ENCODE measurements around the gene RNF168.
"Not testable (repeated sequence)": the region's sequence is repeated elsewhere in the genome, so short reads cannot be mapped to it uniquely, and the experiment has no call there.

The RNF168 gene, protein sequence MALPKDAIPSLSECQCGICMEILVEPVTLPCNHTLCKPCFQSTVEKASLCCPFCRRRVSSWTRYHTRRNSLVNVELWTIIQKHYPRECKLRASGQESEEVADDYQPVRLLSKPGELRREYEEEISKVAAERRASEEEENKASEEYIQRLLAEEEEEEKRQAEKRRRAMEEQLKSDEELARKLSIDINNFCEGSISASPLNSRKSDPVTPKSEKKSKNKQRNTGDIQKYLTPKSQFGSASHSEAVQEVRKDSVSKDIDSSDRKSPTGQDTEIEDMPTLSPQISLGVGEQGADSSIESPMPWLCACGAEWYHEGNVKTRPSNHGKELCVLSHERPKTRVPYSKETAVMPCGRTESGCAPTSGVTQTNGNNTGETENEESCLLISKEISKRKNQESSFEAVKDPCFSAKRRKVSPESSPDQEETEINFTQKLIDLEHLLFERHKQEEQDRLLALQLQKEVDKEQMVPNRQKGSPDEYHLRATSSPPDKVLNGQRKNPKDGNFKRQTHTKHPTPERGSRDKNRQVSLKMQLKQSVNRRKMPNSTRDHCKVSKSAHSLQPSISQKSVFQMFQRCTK

DNA sequence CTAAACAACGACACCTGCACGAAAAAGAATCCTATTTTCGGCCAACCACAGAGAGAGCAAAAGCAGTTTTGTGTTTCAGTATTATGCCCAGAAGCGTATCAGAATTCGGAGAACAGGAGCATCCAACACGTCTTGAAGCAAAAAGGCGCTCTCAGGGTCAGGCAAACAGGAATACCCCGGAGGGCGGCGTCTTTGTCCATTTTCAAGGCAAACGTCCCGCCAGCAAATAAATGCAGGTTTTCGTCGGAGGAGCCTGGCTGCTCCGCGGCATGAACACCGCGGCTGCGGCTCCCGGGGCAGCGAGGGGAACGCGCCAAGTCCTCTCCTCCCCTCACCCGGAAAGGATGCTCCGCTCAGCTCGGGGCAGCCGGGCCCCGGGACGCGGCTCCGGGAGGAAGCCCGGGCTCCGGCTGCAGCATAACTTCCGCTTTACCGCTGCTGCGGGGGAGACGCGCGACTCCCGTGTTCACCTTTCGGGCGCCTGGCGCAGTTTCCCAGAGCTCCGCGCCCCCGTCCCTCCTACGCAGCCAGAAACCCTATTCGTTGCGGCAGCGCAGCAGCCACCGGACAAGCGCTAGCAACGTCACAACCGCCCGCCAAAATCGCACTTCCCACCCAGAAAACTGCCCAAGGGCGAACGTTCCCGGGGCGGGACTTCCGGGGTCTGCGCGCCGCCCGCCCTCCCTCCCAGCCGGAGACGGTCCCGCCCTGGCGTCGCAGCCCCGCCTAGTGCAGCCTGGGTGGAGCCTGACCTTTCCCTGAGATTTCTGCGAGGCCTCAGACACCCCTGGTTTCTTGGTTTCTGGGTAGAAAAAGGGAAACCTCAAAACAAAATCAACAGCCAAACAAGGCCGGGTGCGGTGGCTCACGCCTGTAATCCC, at the start of gene RNF168:
Gene RNF168, minus strand, starts transcription at position 573 of the 881 bp plus-strand sequence. CDS start 595 bp downstream, outside the sequence.
- peak; percentile 76 to 92 for DNase-seq (ENCODE audit: low read depth in 2 of 2)

DNA sequence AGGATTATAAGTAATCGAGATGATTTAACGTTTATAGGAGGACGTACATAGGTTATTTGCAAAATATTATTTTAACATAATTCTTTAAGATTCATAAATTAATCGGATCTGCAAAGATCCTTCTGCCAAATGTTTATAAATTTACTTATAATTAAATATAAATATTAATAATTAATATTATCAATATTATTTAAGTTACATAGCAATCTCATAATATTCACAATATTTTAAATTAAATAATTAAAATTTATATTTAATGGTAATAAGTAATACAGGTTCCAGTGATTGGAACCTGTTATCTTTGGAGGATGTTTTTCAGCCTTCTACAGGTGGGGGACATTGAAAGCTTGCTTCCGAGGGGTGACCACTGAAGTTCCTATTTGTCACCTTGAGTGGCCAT, 48.7 kb upstream of the RNF168 start:
- DNase-seq (ENCODE audit: low read depth in 2 of 2) = no peak

DNA sequence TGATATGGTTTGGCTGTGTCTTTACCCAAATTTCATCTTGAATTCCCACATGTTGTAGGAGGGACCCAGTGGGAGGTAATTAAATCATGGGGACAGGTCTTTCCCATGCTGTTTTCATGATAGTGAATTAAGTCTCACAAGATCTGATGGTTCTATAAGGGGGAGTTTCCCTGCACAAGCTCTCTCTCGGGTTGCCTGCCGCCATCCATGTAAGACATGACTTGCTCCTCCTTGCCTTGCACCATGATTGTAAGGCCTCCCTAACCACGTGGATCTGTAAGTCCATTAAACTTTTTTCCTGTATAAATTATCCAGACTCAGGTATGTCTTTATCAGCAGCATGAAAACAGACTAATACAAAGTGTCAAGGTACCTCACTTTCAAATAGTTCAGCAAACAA, 46.6 kb upstream of the RNF168 start:
- not testable (repeated sequence) for DNase-seq (ENCODE audit: low read depth in 2 of 2)

DNA sequence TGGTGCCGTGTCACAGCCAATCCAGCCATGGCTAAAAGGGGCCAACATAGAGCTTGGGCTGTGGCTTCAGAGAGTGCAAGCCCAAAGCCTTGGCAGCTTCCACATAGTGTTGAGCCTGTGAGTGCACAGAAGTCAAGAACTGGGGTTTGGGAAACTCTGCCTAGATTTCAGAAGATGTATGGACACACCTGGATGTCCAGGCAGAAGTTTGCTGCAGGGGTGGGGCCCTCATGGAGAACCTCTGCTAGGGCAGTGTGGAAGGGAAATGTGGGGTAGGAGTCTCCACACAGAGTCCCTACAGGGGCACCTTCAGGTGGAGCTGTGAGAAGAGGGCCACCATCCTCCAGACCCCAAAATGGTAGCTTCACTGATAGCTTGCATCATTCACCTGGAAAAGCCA, 45.7 kb upstream of the RNF168 start:
- DNase-seq (ENCODE audit: low read depth in 2 of 2) = not testable (repeated sequence)

DNA sequence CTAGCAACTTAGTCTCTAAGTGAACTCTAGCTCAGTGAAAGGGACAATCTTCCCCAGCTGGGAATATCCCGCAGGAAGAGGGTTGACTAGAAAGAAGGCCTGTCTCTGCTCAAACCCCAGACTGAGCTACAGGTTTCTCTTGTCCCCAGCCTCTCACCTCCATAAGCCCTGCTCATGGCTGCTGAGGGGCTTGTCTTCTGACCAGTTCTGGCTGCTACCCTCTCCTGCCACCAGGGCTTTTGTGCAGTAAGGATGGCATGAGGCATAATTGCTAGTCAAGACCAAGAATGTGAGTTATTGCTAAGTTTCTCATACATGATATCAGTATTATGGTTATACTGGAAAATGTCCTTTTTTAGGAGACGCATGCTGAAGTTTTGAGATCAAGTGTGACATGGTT, 43.5 kb upstream of the RNF168 start:
- DNase-seq (ENCODE audit: low read depth in 2 of 2) = no peak

DNA sequence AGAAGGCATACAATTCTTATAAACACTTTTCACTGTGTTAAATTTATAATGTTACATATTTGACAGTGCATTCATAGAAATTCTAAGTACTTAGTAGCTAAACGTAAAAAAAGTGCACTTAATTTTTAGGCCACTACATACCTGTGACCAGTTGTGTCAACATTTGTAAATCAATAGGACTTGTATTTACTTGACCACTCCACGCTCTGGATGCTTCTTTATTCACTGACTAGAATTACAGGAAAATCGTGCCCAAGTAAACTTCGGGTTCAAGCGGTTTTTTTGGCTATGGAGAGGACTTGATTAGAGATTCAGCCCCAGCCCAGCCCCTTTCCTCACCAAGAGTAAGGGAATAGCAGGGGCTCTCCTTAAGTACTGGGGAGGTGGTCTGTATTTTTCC, 43.0 kb upstream of the RNF168 start:
- DNase-seq (ENCODE audit: low read depth in 2 of 2) = no peak

DNA sequence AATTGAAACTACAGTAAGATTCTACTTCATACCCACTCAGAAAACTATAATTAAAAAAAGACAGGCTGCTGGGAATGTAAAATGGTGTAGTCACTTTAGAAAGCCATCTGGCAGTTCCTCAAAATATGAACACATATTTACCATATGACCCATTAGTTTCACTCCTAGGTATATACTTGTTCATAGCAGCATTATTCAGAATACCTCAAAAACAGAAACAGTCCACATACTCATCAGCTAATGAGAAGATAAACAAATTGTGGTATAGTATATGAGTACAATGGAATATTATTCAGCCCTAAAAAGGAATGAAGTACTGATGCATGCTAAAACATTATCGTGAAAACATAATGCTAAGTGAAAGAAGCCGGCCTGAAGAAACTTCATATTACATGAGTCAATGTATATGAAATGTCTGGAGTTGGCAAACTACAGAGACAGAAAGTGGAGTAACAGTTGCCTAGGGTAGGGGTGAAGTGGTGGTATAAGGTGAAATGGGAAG, 41.0 kb upstream of the RNF168 start:
- DNase-seq (ENCODE audit: low read depth in 2 of 2) = no peak

DNA sequence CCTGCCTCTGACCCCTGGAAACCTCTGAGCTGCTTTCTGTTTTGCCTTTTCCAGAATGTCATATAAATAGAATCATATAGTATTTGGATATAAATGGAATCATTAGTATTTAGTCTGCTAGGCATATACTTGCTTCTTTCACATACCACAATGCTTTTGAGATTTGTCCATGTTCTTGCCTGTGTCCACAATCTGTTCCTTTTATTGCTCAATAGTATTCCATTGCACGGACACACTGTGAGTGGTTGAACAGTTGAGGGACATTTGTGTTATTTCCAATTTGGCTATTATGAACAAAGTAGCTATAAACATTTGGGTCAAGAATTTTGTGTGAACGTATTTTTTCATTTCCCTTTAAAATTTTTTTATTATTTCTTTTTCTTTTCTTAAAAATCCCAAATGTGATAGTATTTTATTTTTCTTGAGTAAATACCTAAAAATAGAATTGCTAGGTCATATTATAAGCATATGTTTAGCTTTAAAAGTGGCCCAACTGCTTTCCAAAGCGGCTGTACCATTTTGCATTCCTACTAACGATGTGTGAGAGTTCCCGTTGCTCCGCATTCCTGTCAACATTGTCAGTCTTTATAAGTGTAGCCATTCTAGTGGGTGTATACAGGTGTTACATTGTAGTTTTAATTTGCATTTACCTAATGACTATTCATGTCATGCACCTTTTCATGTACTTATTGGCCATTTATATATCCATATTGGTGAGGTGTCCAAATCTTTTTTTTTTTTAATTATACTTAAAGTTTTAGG, 38.3 kb upstream of the RNF168 start:
- DNase-seq (ENCODE audit: low read depth in 2 of 2) = no peak

DNA sequence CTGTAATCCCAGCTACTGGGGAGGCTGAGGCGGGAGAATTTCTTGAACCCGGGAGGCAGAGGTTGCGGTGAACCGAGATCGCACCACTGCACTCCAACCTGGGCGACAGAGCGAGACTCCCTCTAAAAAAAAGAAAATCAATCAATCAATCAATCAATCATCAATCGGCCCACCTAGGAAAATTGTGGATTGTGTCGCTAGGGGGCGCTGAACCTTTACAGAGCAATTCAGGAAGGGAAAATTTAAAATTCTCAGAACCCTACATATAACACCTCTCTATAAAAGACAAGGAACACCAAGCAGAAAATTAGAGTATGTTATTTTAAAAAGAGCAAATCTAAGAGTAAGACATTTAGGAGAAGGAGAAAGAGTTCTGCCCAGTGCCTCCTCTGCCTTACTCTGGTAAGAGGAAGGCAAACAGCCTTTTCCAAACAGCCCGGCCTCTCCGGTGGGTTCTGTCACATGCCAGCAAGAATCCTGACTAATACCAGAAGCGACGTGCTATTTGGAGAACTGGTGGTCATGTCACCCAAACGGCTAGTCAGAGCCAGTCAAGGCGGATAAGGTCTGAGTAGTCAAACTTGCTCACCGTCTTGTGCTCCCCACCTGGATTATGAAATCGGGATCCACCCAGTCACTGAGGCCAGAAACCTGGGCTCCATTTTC, 33.9 kb upstream of the RNF168 start:
- DNase-seq (ENCODE audit: low read depth in 2 of 2) = peak; percentile 61 to 69

DNA sequence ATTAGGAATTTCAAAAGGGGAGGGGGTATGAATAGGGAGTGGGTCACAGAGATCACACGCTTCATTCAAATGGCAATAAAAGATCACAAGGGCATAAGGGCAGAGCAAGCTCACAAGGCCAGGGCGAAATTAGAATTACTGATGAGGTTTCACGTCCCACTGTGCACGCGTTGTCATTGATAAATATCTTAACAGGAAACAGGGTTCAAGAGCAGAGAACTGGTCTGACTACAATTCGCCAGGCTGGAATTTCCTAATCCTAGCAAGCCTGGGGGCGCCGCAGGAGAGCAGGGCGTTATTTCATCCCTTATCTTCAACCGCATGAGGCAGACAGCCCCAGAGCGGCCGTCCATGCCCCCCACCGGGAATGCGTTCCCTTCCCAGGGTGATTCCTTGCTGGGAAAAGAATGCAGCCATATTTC, 29.7 kb upstream of the RNF168 start:
- DNase-seq (ENCODE audit: low read depth in 2 of 2) = no peak

DNA sequence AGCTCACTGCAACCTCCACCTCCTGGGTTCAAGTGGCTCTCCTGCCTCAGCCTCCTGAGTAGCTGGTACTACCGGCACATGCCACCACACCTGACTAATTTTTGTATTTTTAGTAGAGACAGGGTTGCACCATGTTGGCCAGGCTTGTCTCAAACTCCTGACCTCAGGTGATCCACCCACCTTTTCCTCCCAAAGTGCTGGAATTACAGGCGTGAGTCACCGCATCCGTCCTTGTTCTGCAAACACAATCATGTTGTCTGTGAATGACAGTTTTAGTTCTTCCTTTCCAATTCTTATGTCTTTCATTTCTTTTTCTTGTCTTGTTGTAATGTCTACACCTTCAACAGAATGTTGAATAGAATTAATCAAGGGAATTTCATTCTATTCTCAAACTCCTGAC, 27.9 kb upstream of the RNF168 start:
- DNase-seq (ENCODE audit: low read depth in 2 of 2) = no peak

DNA sequence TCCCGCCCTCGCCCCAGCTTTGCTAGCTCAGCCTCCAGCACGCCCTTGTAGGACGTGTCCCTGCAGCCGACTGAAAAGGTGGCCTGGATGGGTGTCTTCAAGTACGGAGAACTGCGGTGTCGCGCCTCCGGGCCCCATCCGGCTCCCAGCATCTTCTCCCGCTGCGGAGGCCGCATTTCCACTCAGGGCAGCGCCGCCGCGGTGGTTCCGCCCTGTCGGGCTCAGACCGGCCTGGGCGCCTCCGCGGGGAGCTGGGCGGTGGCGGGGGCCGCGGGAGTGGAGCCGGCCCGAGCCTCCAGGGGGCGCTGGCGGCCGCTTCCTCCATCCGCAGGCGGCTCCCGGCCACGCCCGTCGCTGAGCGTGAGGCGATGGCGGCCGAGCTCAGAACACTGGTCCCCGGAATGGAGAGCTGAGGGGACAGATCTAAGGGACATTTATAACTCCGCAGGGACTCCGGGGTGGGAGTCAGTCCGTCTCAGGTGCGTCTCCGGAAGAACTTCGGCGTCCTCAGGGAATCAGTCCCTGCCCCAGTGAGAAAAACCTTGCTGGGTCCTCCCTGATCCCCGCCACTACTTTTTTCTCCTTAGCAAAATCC, 25.2 kb upstream of the RNF168 start:
- peak; percentile 69 to 90 for DNase-seq (ENCODE audit: low read depth in 2 of 2)

DNA sequence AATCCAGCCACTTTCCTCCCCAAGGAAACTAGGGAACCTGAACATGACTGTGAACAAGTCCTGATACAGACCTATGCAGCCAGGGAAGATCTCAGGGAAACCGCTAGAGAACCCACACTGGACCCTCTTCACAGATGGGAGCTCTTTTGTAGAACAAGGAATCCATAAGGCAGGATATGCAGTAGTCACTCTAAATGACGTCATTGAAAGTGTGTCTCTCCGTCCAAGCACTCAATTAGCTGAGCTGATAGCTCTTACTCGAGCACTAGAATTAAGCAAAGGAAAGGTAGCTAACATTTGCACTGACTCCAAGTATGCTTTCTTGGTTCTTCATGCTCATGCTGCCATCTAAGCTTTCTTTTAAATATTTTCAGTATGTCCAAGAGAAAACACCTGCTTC, 21.6 kb upstream of the RNF168 start:
- DNase-seq (ENCODE audit: low read depth in 2 of 2) = no peak

DNA sequence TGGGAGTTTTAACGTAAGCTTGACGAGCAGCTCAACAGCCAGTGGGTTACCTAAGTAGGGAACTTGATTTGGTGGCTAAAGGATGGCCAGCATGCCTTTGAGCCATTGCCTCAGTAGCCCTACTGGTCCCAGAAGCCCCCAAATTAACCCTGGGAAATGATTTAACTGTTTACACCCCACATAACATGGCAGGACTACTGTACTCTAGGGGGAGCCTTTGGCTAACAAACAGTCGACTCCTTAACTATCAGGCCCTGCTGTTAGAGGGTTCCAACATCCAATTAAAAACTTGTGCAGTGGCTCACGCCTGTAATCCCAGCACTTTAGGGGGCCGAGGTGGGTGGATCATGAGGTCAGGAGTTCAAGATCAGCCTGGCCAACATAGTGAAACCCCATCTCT, 21.0 kb upstream of the RNF168 start:
- DNase-seq (ENCODE audit: low read depth in 2 of 2) = no peak

DNA sequence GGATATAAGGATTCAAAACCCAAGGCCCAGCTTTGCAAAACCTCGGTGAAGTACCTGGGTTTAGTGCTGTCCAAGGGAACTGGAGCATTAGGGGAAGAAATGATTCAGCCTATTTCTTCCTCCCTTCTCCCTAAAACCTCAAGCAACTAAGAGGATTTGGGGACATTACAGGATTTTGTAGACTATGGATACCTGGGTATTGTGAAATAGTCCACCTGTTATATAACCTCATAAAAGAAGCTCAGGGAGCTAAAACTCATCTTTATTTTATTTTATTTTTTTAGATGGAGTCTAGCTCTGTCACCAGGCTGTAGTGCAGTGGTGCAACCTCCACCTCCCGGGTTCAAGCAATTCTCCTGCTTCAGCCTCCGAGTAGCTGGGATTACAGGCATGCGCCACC, 20.3 kb upstream of the RNF168 start:
- no peak for DNase-seq (ENCODE audit: low read depth in 2 of 2)

DNA sequence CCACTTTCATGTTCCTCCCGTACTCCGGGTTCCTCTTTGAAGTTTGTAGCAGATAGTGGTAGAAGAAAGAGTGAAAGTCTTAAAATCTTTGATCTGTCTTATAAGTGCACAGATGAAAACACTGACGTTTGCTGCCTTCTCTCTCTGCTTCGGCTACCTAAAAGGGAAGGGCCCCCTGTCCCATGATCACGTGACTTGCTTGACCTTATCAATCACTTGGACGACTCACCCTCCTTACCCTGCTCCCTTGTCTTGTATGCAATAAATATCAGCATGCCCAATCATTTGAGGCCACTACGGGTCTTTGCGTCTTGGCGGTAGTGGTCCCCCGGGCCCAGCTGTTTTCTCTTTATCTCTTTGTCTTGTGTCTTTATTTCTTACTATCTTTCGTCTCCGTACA, 17.7 kb upstream of the RNF168 start:
- not testable (repeated sequence) for DNase-seq (ENCODE audit: low read depth in 2 of 2)

DNA sequence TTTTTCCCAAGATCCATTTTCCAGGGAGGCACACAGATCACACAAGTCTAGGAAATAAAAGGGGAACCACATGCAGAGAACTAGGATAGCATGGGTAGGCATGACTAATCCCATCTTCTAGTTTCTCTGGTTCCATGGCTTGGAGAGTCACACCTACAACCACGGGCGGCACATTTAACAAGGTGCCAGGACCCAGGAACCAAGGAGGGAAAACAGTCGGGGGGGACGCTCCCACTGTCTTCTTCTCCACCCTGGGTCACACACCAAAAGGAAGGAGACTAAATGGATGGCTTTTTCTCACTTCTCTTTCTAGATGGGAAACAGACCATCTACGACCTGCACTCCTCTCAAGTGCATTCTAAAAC, 16.1 kb upstream of the RNF168 start:
- DNase-seq (ENCODE audit: low read depth in 2 of 2) = no peak

DNA sequence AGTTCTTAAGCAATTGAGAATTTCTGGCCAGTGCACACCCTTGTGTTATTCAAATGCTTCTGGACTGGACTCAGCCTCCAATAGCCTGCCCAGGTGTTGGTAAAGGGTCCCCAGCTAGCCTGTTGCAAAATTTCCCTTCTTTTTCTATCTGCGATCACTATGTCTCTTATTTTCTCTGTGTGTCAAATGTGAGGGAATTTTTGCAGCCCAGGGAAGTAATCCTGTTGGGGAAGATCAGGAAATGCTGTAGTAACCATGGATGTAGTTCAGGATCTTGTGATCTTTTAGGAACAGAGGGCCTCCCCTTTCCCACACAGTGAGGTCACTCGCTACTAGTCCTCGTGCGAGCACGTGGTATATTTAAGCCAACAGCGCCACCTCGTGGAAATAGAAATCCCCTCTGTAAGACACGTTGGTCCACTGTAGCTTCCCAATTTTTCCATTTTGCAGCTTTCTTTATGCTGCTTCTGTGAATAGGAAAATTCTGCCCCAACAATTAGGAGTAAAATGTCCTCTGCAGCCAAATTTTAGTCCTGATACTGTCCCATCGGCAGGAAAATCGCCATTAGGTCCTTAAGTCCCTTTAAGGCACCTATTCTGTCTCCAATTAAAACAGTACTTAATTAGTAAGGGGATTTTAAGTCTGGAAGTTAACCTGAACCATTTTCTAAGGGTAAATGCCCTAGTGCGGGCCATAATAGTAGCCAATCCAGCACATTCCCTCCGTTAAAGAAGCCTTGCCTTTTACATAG, 15.6 kb upstream of the RNF168 start:
- peak in 1 of 2 donors; percentile 58 for DNase-seq (ENCODE audit: low read depth in 2 of 2)

DNA sequence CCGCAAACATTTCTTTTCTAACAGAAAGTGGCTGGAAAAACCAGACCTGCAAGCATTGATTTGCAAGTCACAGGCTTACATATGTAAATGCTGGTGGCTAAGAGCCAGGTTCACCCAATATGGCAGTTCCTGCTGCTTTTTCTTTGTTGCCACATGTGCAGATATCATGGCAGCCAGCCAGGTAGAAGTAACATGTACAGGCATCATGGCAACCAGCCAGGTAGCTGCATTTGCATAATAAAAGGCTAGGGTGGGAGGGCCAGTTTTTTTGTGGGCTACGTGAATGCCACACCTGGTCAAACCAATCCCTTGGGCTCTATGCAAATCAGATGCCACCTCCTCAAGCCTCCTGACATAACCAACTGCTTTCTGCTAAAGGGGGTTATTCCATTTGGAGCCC, 14.4 kb upstream of the RNF168 start:
- no peak for DNase-seq (ENCODE audit: low read depth in 2 of 2)
